SK-N-MC (cell line): Measurements from ENCODE around the gene ZNF485.
"Not testable (repeated sequence)": the region's sequence is repeated elsewhere in the genome, so short reads cannot be mapped to it uniquely, and the experiment has no call there.

ENCODE experiments used
- DNase-seq: peaks from one replicate; pipeline ENCODE4 v3.0.0-alpha.2; 2011; ENCODE audit warnings: low read depth, low spot score
- H3K27ac ChIP-seq: fragments of 200-600 bp; sonication (generic); 2 replicates; pipeline ENCODE4 v1.5.1; 2016; ENCODE audit warnings: mixed run types
- H3K36me3 ChIP-seq: fragments of 200-600 bp; sonication (generic); 2 replicates; pipeline ENCODE4 v1.6.1; 2017; ENCODE audit warnings: antibody characterized with exemption, low read length, mixed read lengths; ENCODE audit not compliant: insufficient read depth
- H3K4me3 ChIP-seq: fragments of 200-600 bp; sonication (generic); 2 replicates; pipeline ENCODE4 v1.5.1; 2016
- H3K9ac ChIP-seq: fragments of 200-600 bp; sonication (generic); 2 replicates; pipeline ENCODE4 v1.8.0; 2017; ENCODE audit warnings: mixed run types, mixed read lengths; ENCODE audit not compliant: insufficient read length
- H3K9me3 ChIP-seq: fragments of 200-600 bp; sonication (generic); 2 replicates; pipeline ENCODE4 v1.6.1; 2017; ENCODE audit warnings: low read depth, mild to moderate bottlenecking, antibody characterized with exemption, low read length, moderate library complexity, mixed read lengths
- EZH2 ChIP-seq: fragments of 200-600 bp; sonication (generic); IDR thresholded peaks from one replicate; pipeline ENCODE4 v1.6.1; 2017; ENCODE audit warnings: antibody characterized with exemption
- FOXP2 ChIP-seq: optimal IDR thresholded peaks from 2 replicates; pipeline ENCODE3; 2011; ENCODE audit warnings: mild to moderate bottlenecking, moderate library complexity; ENCODE audit not compliant: insufficient read depth; ENCODE audit errors: extremely low read length, control extremely low read depth
- POLR2AphosphoS5 ChIP-seq: IDR thresholded peaks from 2 replicates; pipeline ENCODE4 v1.6.1; 2012; ENCODE audit warnings: mild to moderate bottlenecking, low read depth, low read length, borderline replicate concordance

ZNF485 gene

DNA sequence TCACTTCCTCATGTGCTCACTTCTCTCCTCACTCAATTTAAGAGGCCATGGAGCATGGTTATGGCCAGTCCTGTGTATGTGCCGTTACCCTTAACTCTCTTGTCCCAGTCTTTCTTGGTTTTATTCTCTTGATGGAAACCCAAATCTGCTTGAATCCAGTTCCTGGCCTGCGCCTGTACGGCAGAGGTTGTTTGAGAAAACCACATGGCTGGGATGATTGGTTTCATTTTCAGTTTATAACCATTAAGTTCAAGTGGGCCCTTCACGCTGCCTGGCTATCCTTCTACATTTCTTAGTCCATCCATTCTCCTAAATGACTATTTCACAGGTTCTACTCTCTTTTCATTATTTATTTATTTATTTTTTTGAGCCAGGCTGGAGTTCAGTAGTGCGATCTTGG, 30.2 kb upstream of the ZNF485 start:
- Histone ChIP-seq H3K27ac (no peak overlapping the region), H3K9me3 (no peaks in the 10 kb centered on the region), H3K9ac (no peak overlapping the region), H3K36me3 (peaks cover 3% of the 10 kb centered on the region; the same call in 1 of the 2 replicates), H3K4me3 (no peak overlapping the region)
- TF ChIP-seq EZH2, result no peak
- no peak for TF ChIP-seq FOXP2
- no peak for TF ChIP-seq POLR2AphosphoS5
- no peak for DNase-seq

DNA sequence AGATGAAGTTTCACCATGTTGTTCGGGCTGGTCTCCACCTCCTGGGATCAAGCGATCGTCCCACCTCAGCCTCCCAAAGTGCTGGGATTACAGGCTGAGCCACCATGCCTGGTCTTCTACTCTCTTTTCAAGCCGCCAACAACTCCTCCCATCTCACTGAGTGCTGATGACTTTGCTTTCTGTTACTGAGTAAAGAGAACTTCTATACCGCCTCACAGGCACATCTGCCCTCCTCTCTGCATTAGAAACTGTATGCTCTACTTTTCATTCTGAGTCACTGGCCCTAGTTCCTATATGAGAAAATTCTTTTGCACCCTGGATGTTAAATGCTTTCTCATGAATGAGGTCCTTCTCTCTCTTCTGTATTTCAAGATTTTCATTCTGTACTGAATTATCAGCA, 29.7 kb upstream of the ZNF485 start:
- TF ChIP-seq EZH2, result no peak
- no peak for TF ChIP-seq POLR2AphosphoS5
- no peak for TF ChIP-seq FOXP2
- no peak for DNase-seq
- Histone ChIP-seq H3K36me3 (peaks cover 3% of the 10 kb centered on the region; the same call in 1 of the 2 replicates), H3K4me3 (no peak overlapping the region), H3K9ac (no peak overlapping the region), H3K27ac (no peak overlapping the region), H3K9me3 (no peaks in the 10 kb centered on the region)

DNA sequence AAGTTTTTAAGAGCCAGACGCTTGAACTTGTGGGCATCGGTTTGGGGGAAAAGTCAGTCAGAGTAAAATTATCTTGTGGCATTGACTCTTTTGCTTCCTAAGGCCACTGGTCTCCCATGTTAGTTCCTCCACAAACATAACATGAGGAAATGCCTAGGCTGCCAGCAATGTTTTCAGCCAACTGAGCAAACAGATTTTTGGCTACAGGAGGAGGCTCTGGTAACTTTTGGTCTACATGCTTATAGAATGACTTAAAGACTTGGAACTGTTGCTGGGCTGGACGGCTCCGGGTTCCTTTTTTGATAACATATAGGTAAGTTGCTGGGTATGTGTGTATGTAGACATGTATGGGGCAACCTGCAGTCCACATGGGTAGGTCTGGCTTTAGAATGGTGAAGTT, 22.2 kb upstream of the ZNF485 start:
- DNase-seq, result no peak
- no peak overlapping the region for H3K4me3 ChIP-seq
- no peaks in the 10 kb centered on the region for H3K9me3 ChIP-seq
- no peaks in the 10 kb centered on the region for H3K36me3 ChIP-seq
- TF ChIP-seq FOXP2 (no peak), POLR2AphosphoS5 (no peak), EZH2 (no peak)
- no peak overlapping the region for H3K27ac ChIP-seq
- H3K9ac ChIP-seq, result no peak overlapping the region

DNA sequence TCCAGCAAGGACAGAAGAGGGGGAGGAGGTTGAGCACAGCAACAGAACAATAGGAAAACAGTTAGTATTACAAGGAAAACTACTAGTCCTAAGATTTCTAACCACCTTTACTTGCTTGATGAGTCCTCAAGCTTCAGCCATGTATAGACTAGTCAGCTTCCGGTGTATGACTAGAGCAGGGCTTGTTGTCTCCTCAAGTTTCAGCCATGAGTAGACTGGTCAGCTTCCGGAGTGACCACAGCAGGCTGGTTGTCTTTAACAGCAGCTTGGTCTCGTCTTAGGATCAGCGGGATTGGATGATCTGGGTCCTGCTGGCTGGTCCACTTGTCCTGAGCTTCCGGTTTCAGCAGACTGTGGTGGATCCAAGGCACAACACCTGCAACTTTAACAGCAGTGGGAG, 21.2 kb upstream of the ZNF485 start:
- no peak for DNase-seq
- H3K9me3 ChIP-seq, result no peaks in the 10 kb centered on the region
- no peaks in the 10 kb centered on the region for H3K36me3 ChIP-seq
- no peak overlapping the region for H3K9ac ChIP-seq
- TF ChIP-seq POLR2AphosphoS5 (no peak), EZH2 (no peak), FOXP2 (no peak)
- no peak overlapping the region for H3K27ac ChIP-seq
- H3K4me3 ChIP-seq, result no peak overlapping the region

DNA sequence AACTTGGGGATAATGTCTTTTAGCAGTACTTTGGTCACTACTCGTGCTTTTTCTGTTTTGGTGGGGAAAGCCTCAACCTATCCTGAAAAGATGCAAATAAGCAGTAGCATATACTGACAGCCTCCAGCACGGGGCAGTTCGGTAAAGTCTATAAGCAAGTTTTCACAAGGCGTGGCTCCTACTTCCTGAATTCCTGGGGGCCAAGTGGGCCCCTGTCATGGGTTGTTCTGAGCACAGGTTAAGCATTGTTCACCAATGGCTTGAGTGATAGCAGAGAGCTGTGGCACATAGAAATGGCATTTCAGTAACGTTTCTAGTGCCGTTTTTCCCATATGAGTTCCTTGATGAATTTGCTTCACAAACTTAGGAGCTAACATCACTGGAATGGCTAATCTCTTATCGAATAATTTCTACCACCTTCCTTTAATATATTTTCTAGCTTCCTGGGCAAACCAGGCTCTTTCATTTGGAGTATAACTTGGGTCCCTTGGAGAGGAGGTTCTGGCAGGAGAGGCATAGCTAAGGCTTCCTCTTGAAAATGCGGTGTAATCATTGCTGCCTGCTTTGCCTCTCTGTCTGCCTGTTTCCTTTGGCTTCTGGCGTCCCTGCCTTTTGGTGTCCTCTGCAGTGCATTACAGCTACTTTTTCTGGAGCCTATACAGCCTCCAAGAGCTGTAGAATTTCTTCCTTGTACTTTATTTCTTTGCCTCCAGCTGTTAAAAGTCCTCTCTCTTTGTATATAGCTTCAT, 20.1 kb upstream of the ZNF485 start:
- DNase-seq, result no peak
- Histone ChIP-seq H3K4me3 (no peak overlapping the region), H3K9me3 (no peaks in the 10 kb centered on the region), H3K9ac (no peak overlapping the region), H3K27ac (no peak overlapping the region), H3K36me3 (no peaks in the 10 kb centered on the region)
- TF ChIP-seq FOXP2 (no peak), POLR2AphosphoS5 (no peak), EZH2 (no peak)

DNA sequence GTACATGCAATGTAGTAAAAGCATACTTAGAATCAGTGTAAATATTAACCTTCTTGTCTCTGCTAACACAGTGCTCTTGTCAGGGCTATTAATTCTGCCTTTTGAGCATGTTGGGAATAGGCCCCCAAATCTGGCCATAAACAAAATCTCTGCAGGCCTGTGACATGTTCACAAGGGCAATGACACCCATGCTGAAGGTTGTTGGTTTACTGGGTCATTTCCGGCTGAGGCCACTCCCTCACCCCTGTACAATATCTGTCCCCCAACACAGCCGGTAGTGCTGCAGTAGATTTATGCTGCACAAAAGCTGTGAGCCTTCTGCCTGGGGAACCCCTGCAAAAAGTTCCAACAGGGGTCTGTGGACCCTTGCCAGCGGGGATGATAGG, 19.5 kb upstream of the ZNF485 start:
- DNase-seq, H3K9me3 ChIP-seq, H3K27ac ChIP-seq, H3K9ac ChIP-seq, H3K4me3 ChIP-seq, H3K36me3 ChIP-seq: not testable (repeated sequence)

DNA sequence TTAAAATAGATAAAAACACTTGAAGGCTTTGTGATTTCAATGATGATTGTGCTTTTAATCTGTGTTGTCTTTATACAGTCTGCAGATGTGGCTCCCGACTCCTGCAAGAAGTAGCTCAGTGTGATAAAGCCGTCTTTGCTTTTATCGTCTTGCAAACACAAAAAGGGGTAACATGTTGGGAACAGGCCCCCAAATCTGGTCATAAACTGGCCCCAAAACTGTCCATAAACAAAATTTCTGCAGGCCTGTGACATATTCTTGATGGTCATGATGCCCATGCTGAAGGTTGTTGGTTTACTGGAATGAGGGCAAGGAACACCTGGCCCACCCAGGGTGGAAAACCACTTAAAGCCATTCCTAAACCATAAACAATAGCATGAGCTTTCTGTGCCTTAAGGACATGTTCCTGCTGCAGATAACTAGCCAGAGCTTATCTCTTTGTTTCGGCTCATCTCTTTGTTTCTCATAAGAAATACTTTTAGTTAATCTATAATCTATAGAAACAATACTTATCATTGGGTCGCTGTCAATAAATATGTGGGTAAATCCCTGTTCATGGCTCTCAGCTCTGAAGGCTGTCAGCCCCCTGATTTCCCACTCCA, 14.8 kb upstream of the ZNF485 start:
- DNase-seq, result no peak
- TF ChIP-seq EZH2, result no peak
- no peaks in the 10 kb centered on the region for H3K9me3 ChIP-seq
- no peak overlapping the region for H3K4me3 ChIP-seq
- H3K27ac ChIP-seq, result no peak overlapping the region
- H3K9ac ChIP-seq, result no peak overlapping the region
- H3K36me3 ChIP-seq, result no peaks in the 10 kb centered on the region

DNA sequence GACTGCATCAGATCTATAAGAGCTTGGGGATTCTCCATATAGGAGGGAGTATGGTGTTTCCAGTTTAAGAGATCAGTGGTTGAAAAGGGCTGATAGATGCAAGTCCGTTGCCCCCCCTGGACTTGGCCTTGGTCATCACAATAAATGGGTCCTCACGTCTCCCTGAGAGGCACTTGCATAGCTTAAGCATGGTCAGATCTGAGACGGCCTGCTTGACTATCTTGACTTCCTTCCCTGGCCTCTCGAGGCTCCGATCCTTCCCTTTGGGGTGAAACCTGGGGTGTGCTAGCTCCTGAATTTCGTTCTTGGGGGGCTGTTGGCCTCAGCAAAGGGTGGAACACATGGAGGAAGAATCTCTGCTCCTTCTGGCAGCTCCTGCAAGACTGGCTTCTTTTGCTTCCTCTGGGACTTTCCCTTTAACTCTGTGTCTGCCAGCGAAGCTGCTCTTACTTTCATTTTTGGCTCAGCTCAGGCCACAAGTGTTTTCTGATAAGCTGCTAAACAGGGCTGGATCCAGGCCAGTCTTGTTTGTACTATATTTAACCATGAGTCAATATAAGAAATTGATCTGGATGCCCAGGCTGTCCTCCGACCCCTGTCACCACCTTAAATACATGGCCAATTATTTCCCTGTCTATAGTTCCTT, 11.2 kb upstream of the ZNF485 start:
- H3K4me3 ChIP-seq, result no peak overlapping the region
- no peak for DNase-seq
- no peaks in the 10 kb centered on the region for H3K9me3 ChIP-seq
- H3K36me3 ChIP-seq, result no peaks in the 10 kb centered on the region
- TF ChIP-seq FOXP2, result no peak
- no peak for TF ChIP-seq EZH2
- no peak for TF ChIP-seq POLR2AphosphoS5
- no peak overlapping the region for H3K9ac ChIP-seq
- no peak overlapping the region for H3K27ac ChIP-seq

DNA sequence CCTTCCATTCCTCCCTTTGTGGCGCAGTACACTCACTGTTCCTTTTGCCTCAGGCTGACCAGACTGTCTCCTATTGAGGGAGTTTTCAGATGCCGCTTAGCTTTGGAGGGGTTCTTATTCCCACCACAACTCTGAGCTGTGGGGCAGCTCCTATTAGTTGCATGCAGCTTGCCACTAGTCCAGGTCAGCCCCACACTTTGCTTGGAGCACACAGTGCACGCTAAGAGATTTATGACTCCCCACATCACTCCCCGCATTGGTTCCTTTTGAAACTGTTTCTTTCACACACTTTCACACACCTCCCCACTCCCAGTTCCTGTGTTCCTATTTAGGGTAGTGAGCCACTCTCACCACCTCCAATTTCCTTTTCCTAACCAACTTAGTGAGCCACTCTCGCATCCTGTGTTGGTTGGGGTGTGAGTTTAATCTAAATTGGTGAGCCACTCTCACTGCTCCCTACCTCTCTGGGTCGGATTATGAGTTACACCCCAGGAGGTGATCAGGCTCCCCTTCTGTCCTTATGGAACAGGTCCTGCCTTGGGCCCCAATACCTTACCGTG, 10.4 kb upstream of the ZNF485 start:
- H3K9ac ChIP-seq, result no peak overlapping the region
- no peak for DNase-seq
- no peak overlapping the region for H3K4me3 ChIP-seq
- H3K27ac ChIP-seq, result no peak overlapping the region
- no peaks in the 10 kb centered on the region for H3K36me3 ChIP-seq
- H3K9me3 ChIP-seq, result no peaks in the 10 kb centered on the region
- TF ChIP-seq POLR2AphosphoS5 (no peak), FOXP2 (no peak)
